WTC11 (cell line): ENCODE measurements around the gene NOA1. TPM values are rescaled to one million over a fixed set of nuclear protein-coding genes. Genes with fewer than 3 reads are reported as not detected.

Source experiments
- ATAC-seq: fragments of 200-7000 bp; cut with Tn5 transposase; 2 replicates; pipeline ENCODE4 v1.10.0; 2021; ENCODE audit warnings: mild to moderate bottlenecking, moderate library complexity
- CTCF ChIA-PET: fragments of 300-600 bp; sonication (Branson Sonifier 250); formaldehyde crosslinking; loops from one replicate; lab custom pipeline; 2021; ENCODE audit warnings: antibody characterized with exemption; lab: Charles Lee
- POLR2A ChIA-PET: fragments of 350-600 bp; sonication (Branson Sonifier 250); formaldehyde crosslinking; loops from one replicate; lab custom pipeline; 2021; ENCODE audit warnings: antibody characterized with exemption; lab: Charles Lee
- DNase-seq: peaks from one replicate; pipeline ENCODE4 v3.0.0; 2021; ENCODE audit warnings: low spot score
- H3K27ac Mint-ChIP-seq: 2 replicates; pipeline ENCODE4 v1.8.0; 2021; ENCODE audit warnings: mixed read lengths
- H3K27me3 Mint-ChIP-seq: 2 replicates; pipeline ENCODE4 v1.8.0; 2021; ENCODE audit warnings: low read depth, mild to moderate bottlenecking, moderate library complexity, mixed read lengths
- H3K36me3 Mint-ChIP-seq: 2 replicates; pipeline ENCODE4 v1.8.0; 2021; ENCODE audit warnings: mixed read lengths
- H3K4me1 Mint-ChIP-seq: 2 replicates; pipeline ENCODE4 v1.8.0; 2022; ENCODE audit warnings: mixed read lengths
- H3K4me3 Mint-ChIP-seq: 2 replicates; pipeline ENCODE4 v1.8.0; 2021; ENCODE audit warnings: mild to moderate bottlenecking, moderate library complexity, mixed read lengths
- H3K9me3 Mint-ChIP-seq: 2 replicates; pipeline ENCODE4 v1.8.0; 2021; ENCODE audit warnings: mixed read lengths
- ARID4B ChIP-seq: sonication (generic); formaldehyde crosslinking; IDR thresholded peaks from 2 replicates; pipeline ENCODE4 v1.8.0; 2023; ENCODE audit warnings: missing genetic modification reagents, mild to moderate bottlenecking, borderline replicate concordance
- E2F5 ChIP-seq: sonication (generic); formaldehyde crosslinking; IDR thresholded peaks from 2 replicates; pipeline ENCODE4 v1.8.1; 2022; ENCODE audit warnings: mild to moderate bottlenecking, moderate library complexity, missing genetic modification reagents
- EMX1 ChIP-seq: fragments of 250-450 bp; sonication (Bioruptor Pico); IDR thresholded peaks from 2 replicates; pipeline ENCODE4 v1.8.0; 2021; ENCODE audit warnings: mild to moderate bottlenecking
- ESRRA ChIP-seq: sonication (generic); formaldehyde crosslinking; IDR thresholded peaks from 2 replicates; pipeline ENCODE4 v1.8.1; 2022; ENCODE audit warnings: mild to moderate bottlenecking, missing genetic modification reagents, borderline replicate concordance
- FOXK1 ChIP-seq: sonication (generic); formaldehyde crosslinking; IDR thresholded peaks from 2 replicates; pipeline ENCODE4 v1.8.0; 2022; ENCODE audit warnings: mild to moderate bottlenecking, moderate library complexity, missing genetic modification reagents
- FOXP1 ChIP-seq: sonication (generic); formaldehyde crosslinking; IDR thresholded peaks from 2 replicates; pipeline ENCODE4 v1.8.0; 2022; ENCODE audit warnings: missing genetic modification reagents, mild to moderate bottlenecking, moderate library complexity, borderline replicate concordance
- GABPB1 ChIP-seq: sonication (generic); formaldehyde crosslinking; IDR thresholded peaks from 2 replicates; pipeline ENCODE4 v1.8.1; 2023; ENCODE audit warnings: mild to moderate bottlenecking, missing genetic modification reagents
- KAT7 ChIP-seq: sonication (generic); formaldehyde crosslinking; IDR thresholded peaks from 2 replicates; pipeline ENCODE4 v1.8.1; 2023; ENCODE audit warnings: missing genetic modification reagents, mild to moderate bottlenecking, borderline replicate concordance
- MXD4 ChIP-seq: fragments of 250-450 bp; sonication (Bioruptor Pico); IDR thresholded peaks from 2 replicates; pipeline ENCODE4 v1.8.0; 2021; ENCODE audit warnings: mild to moderate bottlenecking, moderate library complexity, borderline replicate concordance
- OVOL2 ChIP-seq: fragments of 250-450 bp; sonication (Bioruptor Pico); IDR thresholded peaks from 2 replicates; pipeline ENCODE4 v1.9.0; 2021; ENCODE audit warnings: mild to moderate bottlenecking, borderline replicate concordance
- PRDM15 ChIP-seq: sonication (generic); formaldehyde crosslinking; IDR thresholded peaks from 2 replicates; pipeline ENCODE4 v1.8.0; 2022; ENCODE audit warnings: missing genetic modification reagents
- PREB ChIP-seq: sonication (generic); formaldehyde crosslinking; IDR thresholded peaks from 2 replicates; pipeline ENCODE4 v1.8.1; 2022; ENCODE audit warnings: mild to moderate bottlenecking, missing genetic modification reagents, moderate library complexity, borderline replicate concordance
- PRRX2 ChIP-seq: fragments of 250-450 bp; sonication (Bioruptor Pico); IDR thresholded peaks from 2 replicates; pipeline ENCODE4 v1.8.0; 2021; ENCODE audit warnings: mild to moderate bottlenecking
- SMAD4 ChIP-seq: sonication (generic); formaldehyde crosslinking; IDR thresholded peaks from 2 replicates; pipeline ENCODE4 v1.8.0; 2022; ENCODE audit warnings: mild to moderate bottlenecking, missing genetic modification reagents
- SOX15 ChIP-seq: fragments of 250-450 bp; sonication (Bioruptor Pico); IDR thresholded peaks from 2 replicates; pipeline ENCODE4 v1.9.0; 2021; ENCODE audit warnings: mild to moderate bottlenecking
- ZNF121 ChIP-seq: sonication (generic); formaldehyde crosslinking; IDR thresholded peaks from 2 replicates; pipeline ENCODE4 v1.8.0; 2023; ENCODE audit warnings: missing genetic modification reagents
- ZNF512 ChIP-seq: sonication (generic); formaldehyde crosslinking; IDR thresholded peaks from 2 replicates; pipeline ENCODE4 v1.8.1; 2022; ENCODE audit warnings: missing genetic modification reagents, borderline replicate concordance
- total RNA-seq: library from RNA; stranded (reverse); gene quantifications from 3 replicates; pipeline ENCODE4 v1.2.3, GENCODE V29; 2021

The NOA1 gene
- total RNA-seq, 1 experiment from 2014 or later = 35.7 TPM

DNA sequence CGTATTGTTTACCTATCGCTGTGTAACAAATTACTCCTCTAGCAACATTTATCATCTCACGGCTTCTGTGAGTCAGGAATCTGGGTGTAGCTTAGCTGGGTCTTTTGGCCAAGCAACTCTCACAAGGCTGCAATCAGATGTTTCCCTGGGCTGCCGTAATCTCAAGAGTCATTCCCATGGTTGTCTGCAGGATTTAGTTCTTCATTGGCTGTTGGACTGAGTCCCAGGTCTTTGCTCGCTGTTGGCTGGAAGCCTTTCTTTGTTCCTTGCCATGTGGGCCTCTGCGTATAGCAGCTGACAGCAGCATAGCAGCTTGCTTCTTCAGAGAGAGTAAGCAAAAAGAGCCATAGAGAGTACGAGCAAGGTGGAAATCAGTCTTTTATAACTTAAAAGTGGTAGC, 18.1 kb upstream of the NOA1 start (continued):
- TF ChIP-seq PREB (no peak), ARID4B (CRISPR knock-in tag) (no peak), GABPB1 (CRISPR knock-in tag) (no peak), ZNF121 (CRISPR knock-in tag) (no peak)

DNA sequence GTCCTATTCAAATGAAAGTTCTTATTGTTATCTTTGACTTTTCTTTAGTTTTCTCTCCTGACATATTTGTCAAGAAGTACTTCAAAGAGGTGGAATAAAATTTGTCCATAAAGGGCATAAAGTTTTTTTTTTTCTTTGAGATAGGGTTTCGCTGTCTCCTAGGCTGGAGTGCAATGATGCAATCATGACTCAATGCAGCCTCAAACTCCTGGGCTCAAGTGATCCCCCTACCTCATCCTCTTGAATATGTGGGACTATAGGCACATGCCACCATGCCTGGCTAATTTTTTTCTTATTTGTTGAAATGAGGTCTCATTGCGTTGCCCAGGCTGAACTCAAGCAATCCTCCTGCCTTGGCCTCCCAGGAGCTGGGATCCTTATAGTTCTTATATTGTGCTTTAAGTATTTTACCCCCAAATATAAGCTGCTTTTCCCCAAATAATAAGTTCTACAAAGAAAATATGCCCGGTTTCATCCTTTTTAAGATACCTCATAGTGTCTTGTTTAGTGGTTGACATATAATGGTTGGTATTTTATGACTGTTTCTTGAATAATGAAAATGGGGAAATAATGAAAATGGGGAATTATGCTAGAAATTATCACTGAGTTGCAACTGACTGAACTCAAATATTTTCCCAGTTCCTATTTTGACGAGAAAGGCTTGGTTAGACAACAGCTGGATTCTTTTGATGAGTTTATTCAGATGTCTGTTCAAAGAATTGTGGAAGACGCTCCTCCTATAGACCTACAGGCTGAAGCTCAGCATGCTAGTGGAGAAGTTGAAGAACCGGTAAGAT, 12.9 kb upstream of the NOA1 start:
- TF ChIP-seq E2F5 = no peak
- TF ChIP-seq PREB = no peak
- no peak for TF ChIP-seq PRRX2
- no peak for TF ChIP-seq MXD4
- TF ChIP-seq ESRRA (CRISPR knock-in tag) = no peak
- no peak for TF ChIP-seq SOX15 (CRISPR knock-in tag)
- TF ChIP-seq OVOL2 = no peak
- TF ChIP-seq GABPB1 (CRISPR knock-in tag) = no peak
- no peak for TF ChIP-seq PRDM15 (CRISPR knock-in tag)
- no peak for TF ChIP-seq FOXK1 (CRISPR knock-in tag)
- no peak for TF ChIP-seq FOXP1 (CRISPR knock-in tag)
- no peak for TF ChIP-seq ZNF512 (CRISPR knock-in tag)
- no peak for TF ChIP-seq SMAD4 (CRISPR knock-in tag)
- TF ChIP-seq KAT7 (CRISPR knock-in tag) = no peak
- TF ChIP-seq EMX1 (CRISPR knock-in tag) = no peak
- POLR2A ChIA-PET = interaction anchor here (1.7 kb wide), 1 partner anchor 12 kb away, joined by 6 read pairs; the partner anchor contains the start of gene POLR2B

More for the DNA sequence above, 12.9 kb upstream of the NOA1 start:
- no peak overlapping the region for H3K4me3 Mint-ChIP-seq
- H3K9me3 Mint-ChIP-seq = no peaks in the 10 kb centered on the region
- CTCF ChIA-PET = interaction anchor here (1.6 kb wide), 1 partner anchor 12 kb away, joined by 4 read pairs; the partner anchor contains the start of gene NOA1
- ATAC-seq = no peak
- no peak overlapping the region for H3K27ac Mint-ChIP-seq
- DNase-seq = no peak
- H3K36me3 Mint-ChIP-seq = peaks cover 65% of the 10 kb centered on the region
- H3K27me3 Mint-ChIP-seq = no peaks in the 10 kb centered on the region
- no peaks in the 10 kb centered on the region for H3K4me1 Mint-ChIP-seq
